ENCODE results near the gene EHBP1.
A peak's percentile ranks its signal among the peaks of the same experiment; 100 is the strongest.
"Not testable (repeated sequence)": the region's sequence is repeated elsewhere in the genome, so short reads cannot be mapped to it uniquely, and the experiment has no call there.

The EHBP1 gene

DNA sequence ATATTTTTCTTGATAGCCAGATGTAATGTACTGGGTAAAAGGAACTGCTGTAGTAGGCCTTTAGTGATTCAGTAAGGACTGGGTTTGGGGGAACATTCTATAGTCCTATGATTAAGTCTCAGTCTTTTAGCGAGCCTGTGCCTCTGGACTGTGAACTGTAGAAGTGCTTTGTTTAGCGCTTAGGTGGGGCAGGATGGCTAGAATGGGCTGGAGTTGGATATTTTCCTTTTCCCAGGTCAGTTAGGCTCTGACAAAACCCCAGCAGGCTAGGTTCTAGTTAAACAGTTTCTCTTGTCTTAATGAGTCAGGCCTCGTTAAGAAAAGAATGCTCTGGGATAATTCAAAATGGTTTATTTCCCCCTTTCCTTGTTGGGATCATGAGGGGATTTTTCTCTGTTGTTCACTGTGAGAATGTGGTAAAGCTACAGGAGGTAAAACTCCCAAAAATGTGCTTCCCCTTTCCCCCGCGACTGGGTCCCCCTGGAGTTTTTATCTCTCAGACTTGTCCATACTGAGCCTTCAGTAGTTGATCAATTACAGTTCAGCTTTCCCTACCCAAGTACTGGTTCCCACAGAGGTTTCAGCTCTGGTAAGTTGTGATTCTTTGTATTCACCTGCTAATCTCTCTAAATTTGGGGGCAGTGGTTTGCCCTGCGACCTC is 31.5 kb downstream of the EHBP1 start:
- no peak for DNase-seq

DNA sequence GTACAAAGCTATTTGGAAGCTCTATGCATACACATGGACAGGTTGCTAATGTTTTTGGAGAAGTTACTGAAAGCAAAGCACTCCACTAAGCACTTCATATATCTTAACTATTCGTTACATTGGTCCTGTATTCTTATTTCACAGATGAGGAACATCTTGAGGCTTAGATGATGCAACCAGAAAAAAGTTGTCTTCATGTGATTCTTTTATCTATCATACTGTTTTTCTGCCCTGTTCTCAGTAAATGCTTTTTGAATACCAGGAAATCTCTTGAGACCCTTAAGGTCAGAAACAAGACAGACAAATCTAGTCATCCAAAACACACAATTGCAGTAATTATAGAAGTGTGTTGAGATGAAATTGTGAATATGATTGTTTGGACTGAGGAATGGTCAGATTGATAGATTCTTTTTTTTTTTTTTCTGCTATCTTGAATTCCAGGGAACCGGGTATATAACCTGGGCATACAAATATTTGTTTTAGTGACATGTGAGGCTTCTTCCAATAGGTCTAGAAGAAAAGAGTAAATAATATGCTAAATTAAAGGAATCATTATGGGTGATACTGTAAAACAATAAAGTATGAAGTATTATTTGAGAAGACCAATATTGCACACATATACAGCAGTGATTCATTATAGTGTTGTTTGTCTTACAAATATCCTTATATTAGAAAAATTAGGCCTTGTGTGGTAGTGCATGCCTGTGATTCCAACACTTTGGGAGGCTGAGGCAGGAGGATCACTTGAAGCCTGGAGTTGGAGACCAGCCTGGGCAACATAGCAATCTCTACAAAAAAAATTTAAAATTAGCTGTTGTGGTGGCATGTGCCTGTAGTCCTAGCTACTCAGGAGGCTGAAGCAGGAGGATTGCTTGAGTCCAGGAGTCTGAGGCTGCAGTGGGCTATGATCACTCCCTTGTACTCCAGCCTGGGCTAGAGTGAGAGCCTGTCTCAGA is 33.7 kb downstream of the EHBP1 start:
- DNase-seq: no peak

DNA sequence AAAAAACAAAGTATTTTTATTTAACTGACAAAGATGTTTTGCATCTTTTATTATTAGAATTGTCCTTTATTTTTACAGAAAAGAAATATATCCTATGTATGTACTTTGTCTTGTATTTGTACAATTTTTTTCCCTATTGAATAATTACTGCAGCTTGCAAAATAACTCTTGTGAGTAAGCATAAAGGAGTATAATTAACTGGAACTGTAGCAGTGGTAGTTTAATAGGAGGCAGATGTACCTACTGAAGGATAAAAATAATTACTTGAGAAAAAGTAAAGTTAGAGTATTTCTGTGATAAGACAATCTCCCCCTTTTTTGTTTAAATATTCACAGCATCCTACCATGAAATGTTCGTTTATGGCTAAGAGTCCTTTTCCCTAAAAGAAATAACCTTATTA is 34.7 kb downstream of the EHBP1 start:
- DNase-seq: no peak

DNA sequence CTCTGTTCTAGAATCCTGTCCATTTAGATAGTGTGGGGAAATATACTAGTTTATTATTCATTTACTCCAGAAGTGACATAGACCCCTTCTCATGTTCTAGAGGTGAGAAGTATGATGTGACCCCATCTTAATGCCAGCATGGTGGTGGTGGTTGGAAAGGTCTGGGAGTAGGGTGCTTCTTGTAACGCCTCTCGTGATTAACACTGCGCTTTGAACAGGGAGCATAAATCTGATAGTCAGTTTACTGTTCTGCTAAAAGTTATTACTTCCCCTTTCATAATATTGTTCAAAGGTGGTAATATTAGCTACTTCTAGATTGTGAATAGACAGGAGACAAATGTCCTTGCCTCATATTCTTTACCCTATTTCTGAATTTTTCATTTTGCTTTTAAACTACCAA is 35.6 kb downstream of the EHBP1 start:
- DNase-seq: no peak

DNA sequence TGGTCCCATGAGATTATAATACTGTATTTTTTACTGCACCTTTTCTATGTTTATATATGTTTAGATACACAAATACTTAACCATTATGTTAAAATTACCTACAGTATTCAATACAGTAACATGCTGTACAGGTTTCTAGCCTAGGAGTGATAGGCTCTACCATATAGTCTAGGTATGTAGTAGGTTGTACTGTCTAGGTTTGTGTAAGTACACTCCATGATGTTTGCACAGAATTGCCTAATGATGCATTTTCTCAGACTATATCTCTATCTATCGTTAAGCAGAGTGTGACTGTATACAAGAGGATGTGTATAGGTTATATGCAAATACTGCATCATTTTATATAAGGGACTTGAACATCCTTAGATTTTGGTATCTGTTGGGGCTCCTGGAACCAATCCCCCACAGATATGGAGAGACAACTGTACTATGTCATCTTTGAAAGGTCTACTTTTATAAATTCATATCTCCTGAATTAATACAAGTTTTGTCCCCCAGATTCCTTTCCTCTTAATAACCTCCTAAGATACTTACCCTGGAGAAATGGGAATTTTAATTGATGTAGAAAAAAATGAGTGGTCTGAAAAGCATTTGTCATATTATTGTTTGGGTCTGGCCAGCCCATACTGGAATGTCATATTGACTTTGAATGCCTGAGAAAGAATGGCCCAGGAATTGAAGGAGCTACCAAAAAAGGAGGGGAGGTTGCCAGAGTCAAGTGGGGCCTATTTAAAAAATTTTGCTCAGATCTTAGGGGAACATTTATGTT is 36.6 kb downstream of the EHBP1 start:
- DNase-seq: no peak

DNA sequence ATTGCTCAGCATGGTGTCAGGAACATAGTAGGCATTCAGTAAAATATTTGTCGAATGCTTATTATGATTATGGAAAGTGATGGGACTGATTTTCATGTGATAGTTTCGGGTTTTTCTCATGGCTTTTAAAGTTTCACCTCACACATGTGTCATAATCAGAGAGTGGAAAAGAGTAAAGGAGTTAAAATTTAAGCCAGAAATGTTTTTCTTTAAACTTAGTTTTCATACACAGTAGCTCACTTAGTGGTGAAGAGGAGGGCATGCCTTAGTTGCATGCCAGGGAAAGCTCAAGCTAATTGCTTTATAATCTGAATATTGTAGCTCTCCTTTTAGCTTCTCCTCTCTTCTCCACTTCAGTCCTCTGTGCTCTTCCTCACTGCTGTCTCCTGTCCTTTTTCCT is 38.0 kb downstream of the EHBP1 start:
- no peak for DNase-seq

DNA sequence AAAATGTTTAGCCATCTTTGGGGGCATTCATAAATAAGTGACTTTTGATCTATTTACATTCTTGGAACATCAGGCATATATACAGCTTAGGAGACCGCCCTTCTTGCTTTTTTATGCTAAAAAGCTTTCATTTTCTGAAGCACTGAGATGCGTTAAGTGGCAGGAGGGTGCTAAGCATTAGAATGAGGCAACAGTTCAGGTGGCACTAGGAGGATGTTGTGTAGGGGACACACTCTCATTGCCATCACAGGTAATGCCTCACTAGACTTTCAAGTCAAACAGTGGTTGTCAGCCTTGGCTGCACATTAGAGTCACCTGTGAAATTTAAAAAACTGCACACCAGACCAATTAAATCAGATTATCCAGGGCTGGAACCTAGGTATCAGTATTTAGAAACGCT is 39.1 kb downstream of the EHBP1 start:
- no peak for DNase-seq

DNA sequence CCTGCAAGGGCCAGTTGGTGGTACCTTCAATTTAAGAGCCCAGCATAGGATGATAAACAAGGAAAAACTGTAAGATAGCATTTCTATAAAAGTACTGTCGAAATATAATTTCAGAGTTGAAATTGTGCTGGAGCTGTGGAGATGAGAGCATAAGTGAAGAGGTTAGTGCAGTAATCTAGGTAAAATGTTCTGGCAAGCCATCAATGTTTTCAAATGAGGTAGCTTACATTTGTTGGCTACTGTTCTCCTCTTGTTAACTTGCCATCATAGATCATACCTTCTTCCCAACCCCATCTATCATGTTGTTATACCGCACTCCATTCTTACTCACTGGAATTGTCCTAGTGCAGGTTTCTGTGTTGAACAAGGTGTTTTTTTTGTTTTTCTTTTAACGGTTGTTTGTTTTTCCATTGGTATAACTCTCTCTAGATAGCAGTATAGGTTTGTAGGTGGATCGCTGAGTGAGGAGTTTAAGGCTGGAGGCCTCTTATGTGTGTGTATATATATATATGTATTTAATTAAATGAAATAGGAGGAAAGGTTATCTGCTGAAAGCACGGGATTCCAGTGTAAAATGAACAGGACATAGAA is 40.5 kb downstream of the EHBP1 start:
- no peak for DNase-seq

DNA sequence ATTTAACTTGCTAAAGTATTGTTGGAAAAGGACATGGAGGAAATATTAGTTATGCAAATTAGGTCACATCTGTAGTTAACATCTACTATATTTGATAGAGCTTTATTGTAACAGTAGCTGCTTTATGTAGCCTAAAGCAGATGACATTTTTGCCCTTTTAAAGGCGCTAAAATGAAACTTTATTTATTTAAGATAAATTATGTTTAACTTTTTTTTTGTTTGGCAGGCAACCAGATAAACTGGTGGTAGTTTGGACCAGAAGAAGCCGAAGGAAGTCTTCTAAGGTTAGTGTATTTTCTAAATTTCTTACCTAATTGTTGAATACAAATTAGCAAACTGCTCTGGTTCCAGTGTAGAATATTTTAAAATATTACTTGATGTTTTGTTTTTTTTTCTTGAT is 41.7 kb downstream of the EHBP1 start:
- no peak for DNase-seq

DNA sequence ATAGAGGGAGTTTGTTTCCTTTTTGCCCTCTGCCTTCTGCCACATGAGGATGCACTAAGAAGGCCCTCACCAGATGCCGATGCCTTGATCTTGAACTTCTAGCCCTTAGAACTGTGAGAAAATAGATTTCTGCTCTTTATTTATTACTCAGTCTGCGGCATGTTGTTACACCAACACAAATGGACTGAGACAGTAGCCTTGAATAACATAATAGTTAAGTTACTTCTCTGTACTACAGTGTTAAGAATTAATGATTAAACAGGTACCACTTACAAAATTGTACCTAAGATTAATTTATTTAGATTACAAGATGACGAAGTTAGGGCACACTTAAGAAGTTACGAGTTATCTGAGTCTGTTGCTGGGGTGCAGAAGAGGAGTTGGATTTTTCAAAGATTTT is 42.4 kb downstream of the EHBP1 start:
- no peak for DNase-seq

DNA sequence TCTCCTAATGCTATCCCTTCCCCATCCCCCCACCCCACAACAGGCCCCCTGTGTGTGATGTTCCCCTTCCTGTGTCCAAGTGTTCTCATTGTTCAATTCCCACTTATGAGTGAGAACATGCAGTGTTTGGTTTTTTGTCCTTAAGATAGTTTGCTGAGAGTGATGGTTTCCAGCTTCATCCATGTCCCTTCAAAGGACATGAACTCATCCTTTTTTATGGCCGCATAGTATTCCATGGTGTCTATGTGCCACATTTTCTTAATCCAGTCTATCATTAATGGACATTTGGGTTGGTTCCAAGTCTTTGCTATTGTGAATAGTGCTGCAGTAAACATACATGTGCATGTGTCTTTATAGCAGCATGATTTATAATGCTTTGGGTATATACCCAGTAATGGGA is 43.6 kb downstream of the EHBP1 start:
- DNase-seq: not testable (repeated sequence)

DNA sequence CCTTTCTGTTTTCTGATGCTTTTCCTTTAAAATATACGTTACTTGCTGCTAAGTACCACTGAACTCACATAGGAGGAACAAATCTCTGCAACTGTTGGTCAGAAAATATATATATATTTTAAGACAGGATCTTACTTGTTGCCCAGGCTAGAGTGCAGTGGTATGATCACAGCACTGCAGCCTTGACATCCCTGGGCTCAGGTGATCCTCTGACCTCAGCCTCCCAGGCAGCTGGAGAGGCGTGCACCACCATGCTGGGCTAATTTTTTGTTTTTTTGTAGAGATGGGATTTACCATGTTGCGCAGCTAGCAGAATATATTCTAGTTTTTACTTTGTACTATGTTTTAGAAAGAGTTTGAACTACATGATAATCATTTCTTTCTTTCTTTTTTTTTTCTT is 51.5 kb downstream of the EHBP1 start:
- no peak for DNase-seq

DNA sequence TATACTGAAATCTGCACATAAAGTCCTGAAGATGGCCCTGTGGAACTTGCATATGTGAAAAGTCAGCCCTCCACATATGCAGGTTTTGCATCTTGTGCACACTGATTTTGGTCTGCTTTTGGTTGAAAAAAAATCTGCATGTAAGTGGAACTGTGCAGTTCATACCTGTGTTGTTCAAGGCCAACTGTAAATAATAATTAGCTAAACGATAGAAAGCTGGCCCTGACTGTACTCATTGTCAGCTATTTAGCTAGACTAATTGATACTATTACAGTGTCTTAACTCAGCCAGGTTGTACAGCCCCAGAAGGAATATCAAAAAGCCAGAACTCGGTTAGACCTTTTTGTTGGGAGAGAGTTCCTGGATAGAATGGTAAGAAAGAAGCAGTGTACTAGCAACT is 54.5 kb downstream of the EHBP1 start:
- no peak for DNase-seq

DNA sequence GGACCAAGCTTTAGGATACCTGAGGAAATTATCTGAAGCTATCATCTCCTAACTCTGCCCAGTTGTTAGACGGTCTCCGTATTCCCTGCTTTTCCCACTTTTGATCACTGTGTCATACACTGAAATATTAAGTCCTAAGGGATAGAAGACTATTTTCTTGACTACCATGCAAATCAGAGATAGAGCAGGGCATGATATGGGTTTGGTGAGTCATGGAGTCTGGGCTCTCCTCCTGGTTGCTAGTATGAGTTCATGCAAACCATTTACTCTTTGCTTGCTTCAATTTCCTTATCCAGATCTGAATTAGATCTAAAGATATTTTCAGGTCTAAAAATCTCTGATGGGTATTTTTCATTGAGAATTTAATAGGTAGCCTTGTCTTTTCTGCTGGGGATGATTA is 55.0 kb downstream of the EHBP1 start:
- no peak for DNase-seq

DNA sequence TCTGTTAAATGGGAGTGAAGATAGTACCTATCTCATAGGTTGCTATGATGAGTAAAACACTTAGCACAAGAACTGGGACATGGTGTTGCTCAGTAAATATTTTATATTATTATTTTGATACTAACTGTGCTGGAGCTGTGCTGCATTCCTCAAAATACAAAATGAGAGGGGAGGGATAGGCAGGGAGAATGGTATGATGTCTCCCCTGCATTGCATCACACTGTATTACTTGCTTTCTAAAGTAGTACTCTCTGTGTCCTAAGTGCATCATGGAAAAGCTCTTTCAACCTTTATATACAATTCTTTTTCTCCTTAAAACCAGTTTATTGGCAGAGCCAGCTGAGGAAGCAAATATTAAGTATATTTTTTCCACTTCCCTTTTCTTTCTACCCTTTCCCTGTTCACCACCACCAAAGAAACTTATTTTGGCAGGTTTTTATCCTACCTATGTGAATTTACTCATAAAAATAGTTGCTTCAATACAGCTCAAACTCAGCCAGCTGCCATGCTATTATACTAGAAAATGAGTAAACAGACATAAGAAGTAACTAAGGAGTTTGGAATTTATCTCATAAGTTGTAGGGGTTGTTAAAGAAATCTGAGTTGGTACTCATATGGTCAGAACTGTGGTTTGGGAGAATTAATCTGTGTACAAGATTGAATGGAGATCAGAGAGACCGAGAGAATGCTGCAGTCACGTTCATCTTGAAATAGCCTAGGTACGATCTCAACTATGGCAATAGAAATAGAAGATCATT is 60.3 kb downstream of the EHBP1 start:
- no peak for DNase-seq

DNA sequence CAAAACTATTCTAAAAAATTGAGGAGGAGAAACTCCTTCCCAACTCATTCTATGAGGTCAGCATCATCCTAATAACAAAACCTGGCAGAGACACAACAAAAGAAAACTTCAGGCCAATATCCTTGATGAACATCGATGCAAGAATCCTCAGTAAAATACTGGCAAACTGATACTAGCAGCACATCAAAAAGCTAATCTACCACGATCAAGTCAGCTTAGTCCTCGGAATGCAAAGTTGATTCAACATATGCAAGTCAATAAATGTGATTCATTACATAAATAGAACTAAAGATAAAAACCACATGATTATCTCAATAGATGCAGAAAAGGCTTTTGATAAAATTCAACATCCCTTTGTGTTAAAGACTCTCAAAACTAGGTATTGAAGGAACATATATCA is 63.1 kb downstream of the EHBP1 start:
- DNase-seq: no peak

DNA sequence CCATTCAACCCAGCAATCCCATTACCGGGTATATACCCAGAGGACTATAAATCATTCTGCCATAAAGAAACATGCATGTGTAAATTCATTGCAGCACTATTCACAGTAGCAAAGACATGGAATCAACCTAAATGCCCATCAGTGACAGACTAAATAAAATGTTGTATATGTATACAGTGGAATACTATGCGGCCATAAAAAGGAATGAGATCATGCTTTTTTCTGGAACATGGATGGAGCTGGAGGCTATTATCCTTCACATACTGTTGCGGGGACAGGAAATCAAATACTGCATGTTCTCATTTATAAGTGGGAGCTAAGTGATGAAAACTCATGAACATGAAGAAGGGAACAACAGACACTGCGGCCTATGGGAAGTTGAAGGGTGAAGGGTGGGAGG is 65.1 kb downstream of the EHBP1 start:
- DNase-seq: no peak

DNA sequence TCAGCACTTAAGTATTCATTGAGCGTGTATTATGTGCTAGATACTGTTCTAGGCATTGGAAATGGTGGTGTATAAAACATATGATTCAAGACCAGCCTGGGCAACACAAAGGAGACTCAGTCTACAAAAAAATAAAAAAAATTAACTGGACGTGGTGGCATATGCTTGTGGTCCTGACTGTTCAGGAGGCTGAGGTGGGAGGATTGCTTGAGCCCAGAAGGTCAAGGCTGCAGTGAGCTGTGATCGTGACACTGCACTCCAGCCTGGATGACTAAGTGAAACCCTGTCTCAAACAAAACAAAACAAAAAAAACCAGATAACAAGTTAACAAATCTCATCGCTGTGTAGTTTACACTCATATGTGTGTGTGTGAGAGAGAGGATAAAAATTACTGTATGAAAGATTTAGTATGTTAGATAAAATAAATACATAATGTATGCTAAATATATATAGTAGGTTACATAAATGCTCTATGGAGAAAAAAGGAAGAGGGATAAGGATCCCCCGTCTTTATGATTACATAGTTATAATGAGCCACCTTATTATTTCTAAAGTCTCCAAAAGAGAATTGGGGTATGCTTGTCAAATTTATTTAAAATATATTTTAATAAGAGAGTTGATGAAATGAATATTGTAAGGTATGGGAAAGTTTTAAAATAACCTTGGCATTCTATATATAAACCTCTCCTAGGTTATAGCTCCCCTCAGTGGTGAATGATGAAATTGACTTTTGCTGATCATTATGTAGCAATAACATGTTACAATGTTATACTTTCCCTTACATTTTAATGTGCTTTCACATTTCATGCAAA is 69.2 kb downstream of the EHBP1 start:
- DNase-seq: peak; percentile 4

DNA sequence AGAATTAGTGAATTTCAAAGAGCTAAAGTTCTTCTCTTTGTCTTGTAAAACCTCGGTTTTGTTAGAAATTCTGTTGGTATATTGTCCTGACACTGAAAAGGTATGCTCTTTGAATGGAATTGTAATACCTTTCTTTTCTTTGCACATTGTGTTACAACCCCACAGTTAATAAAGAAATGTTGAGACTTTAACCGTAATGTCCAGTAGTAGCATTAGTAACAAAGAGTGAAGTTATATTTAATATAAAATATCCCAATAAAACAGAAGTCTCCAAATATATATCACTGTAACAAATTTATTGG is 69.8 kb downstream of the EHBP1 start:
- no peak for DNase-seq

DNA sequence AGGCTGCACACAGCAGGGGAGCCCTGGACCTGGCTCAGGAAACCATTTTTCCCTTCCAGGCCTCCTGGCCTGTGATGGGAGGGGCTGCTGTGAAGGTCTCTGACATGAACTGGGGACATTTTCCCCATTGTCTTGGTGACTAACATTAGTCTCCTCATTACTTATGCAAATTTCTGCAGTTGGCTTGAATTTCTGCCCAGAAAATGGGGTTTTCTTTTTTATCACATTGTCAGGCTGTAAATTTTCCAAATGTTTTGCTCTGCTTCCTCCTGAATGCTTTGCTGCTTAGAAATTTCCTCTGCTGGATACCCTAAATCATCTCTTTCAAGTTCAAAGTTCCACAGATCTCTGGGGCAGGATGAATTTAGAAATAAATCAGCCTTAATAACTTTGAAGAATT is 78.2 kb downstream of the EHBP1 start:
- no peak for DNase-seq

DNA sequence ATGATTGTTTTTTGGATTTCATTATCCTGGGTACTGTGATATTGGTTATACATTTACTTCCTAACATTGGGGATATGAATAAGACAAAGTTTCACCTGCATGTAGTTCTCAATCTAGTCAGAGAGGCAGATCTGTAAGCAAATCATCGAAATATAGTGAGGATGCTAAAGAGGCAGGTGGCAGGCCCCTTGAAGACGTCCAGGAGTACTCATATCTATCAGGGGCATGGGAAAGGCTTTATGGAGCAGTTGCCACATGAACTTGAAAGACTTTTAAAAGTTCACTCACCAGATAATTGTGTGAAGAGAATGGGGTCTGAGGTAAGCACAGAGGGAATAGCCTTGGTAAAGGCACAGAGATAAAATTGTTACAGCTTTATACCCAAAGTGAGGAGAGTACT is 78.8 kb downstream of the EHBP1 start:
- no peak for DNase-seq

DNA sequence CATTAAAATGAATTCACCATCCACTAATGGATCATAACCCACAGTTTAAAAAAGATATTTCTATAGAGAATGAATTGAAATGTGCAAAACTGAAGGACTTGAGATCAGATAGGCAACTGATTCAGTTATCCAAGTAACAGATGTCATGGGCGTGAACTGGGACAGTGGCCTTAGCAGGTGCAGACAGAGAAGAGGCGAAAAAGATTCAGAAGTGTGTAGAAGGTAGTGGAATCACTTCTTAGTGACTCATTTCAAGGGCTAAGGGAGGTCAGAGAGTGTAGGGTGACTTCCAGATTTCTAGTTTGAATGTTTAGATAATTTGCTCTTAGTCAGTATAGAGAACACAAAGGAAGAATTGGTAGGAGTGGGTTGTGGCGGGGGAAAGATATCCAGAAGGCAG is 79.7 kb downstream of the EHBP1 start:
- no peak for DNase-seq
